Neuronal stem cell (in vitro differentiated cells): ENCODE results near the gene MACROH2A2.
A peak's percentile ranks its signal among the peaks of the same experiment; 100 is the strongest.

Experiments
- DNase-seq: peaks from one replicate; pipeline ENCODE4 v3.0.0-alpha.2; 2013; ENCODE audit warnings: low spot score
- H2AFZ ChIP-seq: one replicate; pipeline ENCODE4 v1.6.1; 2013; ENCODE audit warnings: mild to moderate bottlenecking, low read length, inconsistent platforms
- H2AK5ac ChIP-seq: 2 replicates; pipeline ENCODE4 v1.6.1; 2013; ENCODE audit warnings: low read depth, mild to moderate bottlenecking, inconsistent platforms, low read length, moderate library complexity, mixed read lengths
- H2BK120ac ChIP-seq: 2 replicates; pipeline ENCODE4 v1.6.1; 2013; ENCODE audit warnings: low read depth, mild to moderate bottlenecking, inconsistent platforms, low read length, moderate library complexity, mixed read lengths
- H2BK12ac ChIP-seq: one replicate; pipeline ENCODE4 v1.6.1; 2013; ENCODE audit warnings: low read length, inconsistent platforms
- H2BK15ac ChIP-seq: 2 replicates; pipeline ENCODE4 v1.6.1; 2013; ENCODE audit warnings: mild to moderate bottlenecking, low read length, inconsistent platforms, mixed read lengths
- H2BK5ac ChIP-seq: one replicate; pipeline ENCODE4 v1.6.1; 2013; ENCODE audit warnings: inconsistent platforms, mild to moderate bottlenecking, low read length, moderate library complexity
- H3K14ac ChIP-seq: one replicate; pipeline ENCODE4 v1.6.1; 2013; ENCODE audit warnings: low read length, inconsistent platforms
- H3K18ac ChIP-seq: 2 replicates; pipeline ENCODE4 v1.6.1; 2013; ENCODE audit warnings: low read length, inconsistent platforms
- H3K23ac ChIP-seq: 2 replicates; pipeline ENCODE4 v1.6.1; 2013; ENCODE audit warnings: low read depth, mild to moderate bottlenecking, mixed read lengths, low read length, inconsistent platforms; ENCODE audit not compliant: poor library complexity
- H3K27ac ChIP-seq: replicated peaks from 3 replicates; pipeline ENCODE4 v1.5.1; 2013; ENCODE audit warnings: low read length, inconsistent platforms
- H3K27me3 ChIP-seq, 3 experiments: 2 replicates each; pipeline ENCODE4 v1.6.1; 2013; ENCODE audit warnings: low read length in 3 of 3, mild to moderate bottlenecking in 2 of 3, inconsistent platforms in 1 of 3, low read depth in 1 of 3, mixed read lengths in 1 of 3, moderate library complexity in 1 of 3; ENCODE audit not compliant: control insufficient read depth in 3 of 3, insufficient read depth in 3 of 3
- H3K36me3 ChIP-seq, 2 donors: replicated peaks in 1 of 2; 2 replicates each; pipeline ENCODE4 v1.6.1; 2013; ENCODE audit warnings: low read length in 2 of 2; ENCODE audit not compliant: control insufficient read depth in 2 of 2, insufficient read depth in 2 of 2
- H3K4ac ChIP-seq: 2 replicates; pipeline ENCODE4 v1.6.1; 2013; ENCODE audit warnings: inconsistent platforms, mild to moderate bottlenecking, low read length, moderate library complexity
- H3K4me1 ChIP-seq, 2 donors: 1 replicate in 1 of 2; 2 replicates in 1 of 2; pipeline ENCODE4 v1.6.1; 2013; ENCODE audit warnings: low read length in 2 of 2, low read depth in 1 of 2; ENCODE audit not compliant: control insufficient read depth in 2 of 2, insufficient read depth in 1 of 2
- H3K4me2 ChIP-seq: one replicate; pipeline ENCODE4 v1.6.1; 2013; ENCODE audit warnings: mild to moderate bottlenecking, low read length, inconsistent platforms; ENCODE audit not compliant: insufficient read depth, poor library complexity, severe bottlenecking
- H3K4me3 ChIP-seq, 2 donors: 2 replicates each; pipeline ENCODE4 v1.5.1; 2013; ENCODE audit warnings: low read length in 2 of 2, mild to moderate bottlenecking in 2 of 2, inconsistent platforms in 1 of 2, moderate library complexity in 1 of 2
- H3K79me1 ChIP-seq: one replicate; pipeline ENCODE4 v1.6.1; 2013; ENCODE audit warnings: low read depth, mild to moderate bottlenecking, inconsistent platforms, low read length, moderate library complexity
- H3K9ac ChIP-seq: one replicate; pipeline ENCODE4 v1.6.1; 2013; ENCODE audit warnings: mild to moderate bottlenecking, low read depth, low read length, inconsistent platforms; ENCODE audit not compliant: poor library complexity
- H3K9me3 ChIP-seq, 2 donors: replicated peaks in 1 of 2; 2 replicates each; pipeline versions ENCODE3 to v1.6.1; 2013; ENCODE audit warnings: low read length in 2 of 2, mild to moderate bottlenecking in 2 of 2, inconsistent platforms in 1 of 2, low read depth in 1 of 2, mixed read lengths in 1 of 2, moderate library complexity in 1 of 2; ENCODE audit not compliant: control insufficient read depth in 2 of 2, insufficient read depth in 1 of 2
- H4K8ac ChIP-seq: one replicate; pipeline ENCODE4 v1.6.1; 2013; ENCODE audit warnings: low read depth, mild to moderate bottlenecking, inconsistent platforms, low read length, moderate library complexity
- H4K91ac ChIP-seq: one replicate; pipeline ENCODE4 v1.6.1; 2013; ENCODE audit warnings: low read length, low read depth, mild to moderate bottlenecking, inconsistent platforms; ENCODE audit not compliant: poor library complexity
- WGBS, 2 donors: extraction: QIAGEN DNeasy Blood & Tissue Kit; methylation state at CpG; one replicate each; pipeline ENCODE4 v1.1.7; 2013; ENCODE audit warnings: missing lambda C conversion rate in 2 of 2, mixed read lengths in 1 of 2; ENCODE audit not compliant: insufficient read length in 2 of 2, insufficient replicate concordance in 1 of 2; ENCODE audit errors: extremely low coverage in 2 of 2; 5-methylcytosine and 5-hydroxymethylcytosine counted together

Gene MACROH2A2

GRCh38 chr10:70112071-70112470, 59.4 kb downstream of the MACROH2A2 start:
- Histone ChIP-seq H2BK5ac (no peak overlapping the region), H3K14ac (no peak overlapping the region), H3K23ac (no peak overlapping the region), H3K4ac (no peak overlapping the region), H2AFZ (no peak overlapping the region), H2BK120ac (no peak overlapping the region), H3K4me3 (no peak overlapping the region), H3K27me3 (no peaks in the 10 kb centered on the region), H3K79me1 (no peaks in the 10 kb centered on the region), H3K27ac (no peak overlapping the region), H3K4me1 (no peaks in the 10 kb centered on the region), H3K9me3 (no peaks in the 10 kb centered on the region), H2BK15ac (no peak overlapping the region), H4K91ac (no peak overlapping the region), H3K18ac (no peak overlapping the region), H3K36me3 (peaks cover 28 to 65% of the 10 kb centered on the region in 2 donors), H4K8ac (no peak overlapping the region), H3K9ac (no peak overlapping the region), H2BK12ac (no peak overlapping the region), H2AK5ac (no peak overlapping the region), H3K4me2 (no peak overlapping the region)
- no peak for DNase-seq
- WGBS, 2 donors: no CpG with 5 or more reads among the region's 8 CpGs

DNA sequence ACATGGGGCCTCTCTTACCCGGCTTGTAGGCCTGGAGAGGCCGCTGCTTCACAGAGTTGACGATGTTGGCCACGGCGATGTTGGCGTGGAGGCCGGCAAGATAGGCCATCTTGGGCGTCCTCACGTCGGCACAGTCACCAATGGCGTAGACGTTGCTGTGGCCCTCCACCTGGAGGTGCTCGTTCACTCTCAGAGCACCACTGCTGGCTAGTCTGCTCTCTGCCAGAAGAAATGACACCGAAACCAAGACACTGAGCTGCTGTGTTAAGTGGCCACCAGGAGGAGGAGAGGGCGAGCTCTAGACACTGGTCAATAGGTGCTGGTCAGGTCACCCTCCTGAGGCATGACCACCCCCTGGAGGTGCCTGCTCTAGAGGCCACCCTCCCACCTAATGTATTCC, 62.3 kb downstream of the MACROH2A2 start:
- no peak overlapping the region for H2BK120ac ChIP-seq
- H3K4me2 ChIP-seq: no peak overlapping the region
- H3K18ac ChIP-seq: no peak overlapping the region
- peaks cover 10 to 38% of the 10 kb centered on the region in 2 donors for H3K36me3 ChIP-seq
- no peak overlapping the region for H2BK12ac ChIP-seq
- H2BK5ac ChIP-seq: no peak overlapping the region
- H2AFZ ChIP-seq: no peak overlapping the region
- no peaks in the 10 kb centered on the region for H3K4me1 ChIP-seq
- no peak overlapping the region for H3K27ac ChIP-seq
- H2BK15ac ChIP-seq: no peak overlapping the region
- no peak for DNase-seq
- H3K9ac ChIP-seq: peak overlapping the region; percentile 50
- no peak overlapping the region for H3K4me3 ChIP-seq
- no peak overlapping the region for H2AK5ac ChIP-seq
- peak overlapping the region; percentile 75 for H3K14ac ChIP-seq
- no peak overlapping the region for H4K91ac ChIP-seq
- no peak overlapping the region for H4K8ac ChIP-seq
- H3K79me1 ChIP-seq: no peaks in the 10 kb centered on the region
- H3K9me3 ChIP-seq: no peaks in the 10 kb centered on the region
- WGBS, 2 donors: no CpG with 5 or more reads among the region's 15 CpGs
- H3K27me3 ChIP-seq: no peaks in the 10 kb centered on the region
- H3K23ac ChIP-seq: no peak overlapping the region
- H3K4ac ChIP-seq: no peak overlapping the region

DNA sequence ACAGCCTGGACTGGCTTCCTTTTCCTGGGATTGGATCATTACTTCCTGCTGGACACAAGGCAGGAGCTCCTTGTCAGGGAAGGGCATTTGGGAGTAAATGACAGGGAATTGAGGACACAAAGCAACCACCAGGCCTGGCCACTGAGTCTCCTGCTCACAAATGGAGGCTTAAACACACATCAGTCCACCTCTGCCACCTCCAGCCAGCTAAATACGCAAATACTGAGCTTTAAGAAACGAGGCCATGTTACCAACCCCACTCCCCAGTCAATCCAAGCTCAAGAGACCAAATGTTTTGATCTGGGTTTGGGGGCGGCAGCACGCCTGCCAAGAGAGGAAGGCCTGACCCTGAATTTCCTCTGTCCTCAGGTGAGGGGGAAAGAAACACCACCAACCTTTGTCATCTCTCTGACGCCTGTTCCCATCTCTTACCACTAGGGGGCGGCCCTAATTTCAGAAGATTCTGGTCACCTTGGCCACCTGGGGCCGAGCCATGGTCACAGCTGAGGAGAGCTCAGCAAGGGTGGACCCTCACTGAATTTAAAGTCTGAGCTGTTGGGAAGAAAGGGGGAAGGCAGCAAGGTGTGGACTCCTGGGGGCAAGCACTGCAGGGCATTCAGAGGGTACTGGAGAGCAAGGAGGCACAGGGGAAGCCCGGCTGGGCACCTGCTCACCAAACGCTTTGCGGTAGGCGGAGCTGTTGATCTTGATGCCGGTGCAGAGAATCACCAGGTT, 63.5 kb downstream of the MACROH2A2 start:
- DNase-seq: peak; percentile 57
- Histone ChIP-seq H2BK5ac (no peak overlapping the region), H3K4me3 (no peak overlapping the region), H3K4me2 (no peak overlapping the region), H2AK5ac (peak overlapping the region; percentile 83), H2AFZ (no peak overlapping the region), H3K9me3 (no peaks in the 10 kb centered on the region), H3K9ac (no peak overlapping the region), H3K18ac (peak overlapping the region; percentile 7), H3K79me1 (no peaks in the 10 kb centered on the region), H3K4me1 (no peaks in the 10 kb centered on the region), H3K23ac (no peak overlapping the region), H3K27me3 (no peaks in the 10 kb centered on the region), H2BK15ac (peak overlapping the region; percentile 52), H2BK120ac (no peak overlapping the region), H4K91ac (no peak overlapping the region), H3K27ac (no peak overlapping the region), H3K14ac (no peak overlapping the region), H3K4ac (no peak overlapping the region), H3K36me3 (peaks cover 8 to 28% of the 10 kb centered on the region in 2 donors), H2BK12ac (no peak overlapping the region), H4K8ac (no peak overlapping the region)
- WGBS, 2 donors: no CpG with 5 or more reads among the region's 12 CpGs

GRCh38 chr10:70117646-70118045, 65.0 kb downstream of the MACROH2A2 start:
- H2BK12ac ChIP-seq: no peak overlapping the region
- H2BK5ac ChIP-seq: no peak overlapping the region
- H3K4ac ChIP-seq: no peak overlapping the region
- no peak overlapping the region for H2AFZ ChIP-seq
- H3K14ac ChIP-seq: no peak overlapping the region
- no peaks in the 10 kb centered on the region for H3K9me3 ChIP-seq
- DNase-seq: no peak
- no peak overlapping the region for H2BK120ac ChIP-seq
- no peak overlapping the region for H2BK15ac ChIP-seq
- H2AK5ac ChIP-seq: peak overlapping the region; percentile 53
- H3K27me3 ChIP-seq: no peaks in the 10 kb centered on the region
- H3K79me1 ChIP-seq: no peaks in the 10 kb centered on the region
- no peak overlapping the region for H3K23ac ChIP-seq
- no peak overlapping the region for H3K18ac ChIP-seq
- no peak overlapping the region for H4K8ac ChIP-seq
- H3K4me1 ChIP-seq: no peaks in the 10 kb centered on the region
- no peak overlapping the region for H3K4me3 ChIP-seq
- peak overlapping the region; percentile 38 for H3K9ac ChIP-seq
- no peak overlapping the region for H4K91ac ChIP-seq
- H3K36me3 ChIP-seq: peaks cover 0 to 12% of the 10 kb centered on the region in 2 donors
- no CpG with 5 or more reads among the region's 10 CpGs for WGBS, 2 donors
- H3K4me2 ChIP-seq: no peak overlapping the region
- no peak overlapping the region for H3K27ac ChIP-seq
